Fibroblast of the conjunctiva (primary cell): Measurements from ENCODE around the gene TFG.
"Not testable (repeated sequence)": the region's sequence is repeated elsewhere in the genome, so short reads cannot be mapped to it uniquely, and the experiment has no call there.

Experiments
- DNase-seq: peaks from one replicate; pipeline ENCODE4 v3.0.0-alpha.2; 2010; ENCODE audit warnings: low read depth

TFG gene

GRCh38 chr3:100708989-100709841 lies at the start of gene TFG:
TFG (plus strand) TSS chr3:100709494; CDS start chr3:100713686, 4,192 bp downstream.
- DNase-seq, result peak; percentile 99

GRCh38 chr3:100661294-100661693 lies 48.0 kb upstream of the TFG start:
- not testable (repeated sequence) for DNase-seq

- DNase-seq, result no peak
Measured at GRCh38 chr3:100662113-100662823, 47.0 kb upstream of the TFG start.

GRCh38 chr3:100665230-100665629 lies 44.1 kb upstream of the TFG start:
- no peak for DNase-seq

GRCh38 chr3:100666699-100667098 lies 42.6 kb upstream of the TFG start:
- peak; percentile 18 for DNase-seq

GRCh38 chr3:100667316-100667715 lies 42.0 kb upstream of the TFG start:
- not testable (repeated sequence) for DNase-seq

- DNase-seq, result not testable (repeated sequence)
Measured at GRCh38 chr3:100670995-100671394, 38.3 kb upstream of the TFG start.

GRCh38 chr3:100681496-100681895 lies 27.8 kb upstream of the TFG start:
- no peak for DNase-seq

- DNase-seq, result no peak
Measured at GRCh38 chr3:100682056-100682853, 27.0 kb upstream of the TFG start.

GRCh38 chr3:100682854-100683760 lies 26.2 kb upstream of the TFG start:
- no peak for DNase-seq

- no peak for DNase-seq
Measured at GRCh38 chr3:100693225-100693624, 16.1 kb upstream of the TFG start.

- DNase-seq, result no peak
Measured at GRCh38 chr3:100695696-100696095, 13.6 kb upstream of the TFG start.

GRCh38 chr3:100696161-100696560 lies 13.1 kb upstream of the TFG start:
- no peak for DNase-seq

- DNase-seq, result no peak
Measured at GRCh38 chr3:100697172-100697571, 12.1 kb upstream of the TFG start.

GRCh38 chr3:100697723-100698285 lies 11.5 kb upstream of the TFG start:
- no peak for DNase-seq

- no peak for DNase-seq
Measured at GRCh38 chr3:100698736-100699135, 10.6 kb upstream of the TFG start.

GRCh38 chr3:100700708-100701107 lies 8.6 kb upstream of the TFG start:
- DNase-seq, result no peak

GRCh38 chr3:100702082-100702979 lies 7.0 kb upstream of the TFG start:
- DNase-seq, result no peak

- DNase-seq, result no peak
Measured at GRCh38 chr3:100702980-100703345, 6.3 kb upstream of the TFG start.

- no peak for DNase-seq
Measured at GRCh38 chr3:100703865-100704264, 5.4 kb upstream of the TFG start.
